Measurements from ENCODE around the gene NHSL1.
A peak's percentile ranks its signal among the peaks of the same experiment; 100 is the strongest.

NHSL1 gene

DNA sequence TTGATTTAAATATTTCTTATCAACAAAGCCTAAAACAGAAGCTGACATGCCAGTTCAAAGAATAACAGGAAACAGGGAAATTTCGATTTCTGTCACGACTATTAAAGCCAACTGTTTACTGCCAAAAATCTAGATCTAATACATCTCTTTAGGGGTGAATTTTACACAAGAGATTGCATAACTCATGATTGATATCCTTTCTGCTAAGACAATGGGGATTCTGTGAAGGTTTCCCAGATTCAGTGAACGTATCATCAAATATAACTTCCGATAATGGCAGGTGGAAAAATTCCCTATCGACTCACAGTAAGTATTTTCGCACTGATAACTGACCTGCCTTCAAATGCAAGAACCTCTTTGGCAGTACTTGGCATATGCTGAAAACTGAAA lies 42.9 kb downstream of the NHSL1 start:
- no peak for DNase-seq (ENCODE audit: low read depth)

DNA sequence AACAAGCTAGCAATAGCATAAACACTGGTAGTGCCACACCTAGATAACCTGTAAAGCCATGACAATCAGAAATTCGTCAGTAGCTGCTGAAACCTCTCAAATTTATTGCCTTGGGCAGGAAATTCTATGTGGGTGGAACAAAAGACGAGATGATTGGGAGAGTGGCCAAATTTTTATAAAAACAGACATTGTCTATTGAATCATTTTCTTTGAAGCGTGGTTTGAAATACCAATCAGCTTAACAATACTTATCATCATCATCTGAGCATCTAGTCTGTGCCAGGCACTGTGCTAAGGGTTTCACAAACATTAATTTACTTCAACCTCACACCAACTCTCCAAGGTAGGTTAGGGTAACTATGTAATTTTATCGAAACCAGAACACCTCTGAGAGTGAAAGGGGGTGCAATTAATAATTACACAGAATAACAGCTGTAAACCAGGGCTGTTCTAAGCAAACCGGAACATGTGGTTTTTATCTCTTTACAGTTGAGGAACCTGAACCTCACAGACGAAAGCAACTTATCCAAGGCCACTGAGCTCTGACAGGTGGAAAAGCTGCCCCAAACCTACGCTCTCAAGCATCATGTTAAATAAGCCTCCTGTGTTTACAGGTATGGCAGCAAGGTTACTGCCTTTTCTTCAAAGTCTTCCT lies 43.4 kb downstream of the NHSL1 start:
- DNase-seq (ENCODE audit: low read depth), result no peak

DNA sequence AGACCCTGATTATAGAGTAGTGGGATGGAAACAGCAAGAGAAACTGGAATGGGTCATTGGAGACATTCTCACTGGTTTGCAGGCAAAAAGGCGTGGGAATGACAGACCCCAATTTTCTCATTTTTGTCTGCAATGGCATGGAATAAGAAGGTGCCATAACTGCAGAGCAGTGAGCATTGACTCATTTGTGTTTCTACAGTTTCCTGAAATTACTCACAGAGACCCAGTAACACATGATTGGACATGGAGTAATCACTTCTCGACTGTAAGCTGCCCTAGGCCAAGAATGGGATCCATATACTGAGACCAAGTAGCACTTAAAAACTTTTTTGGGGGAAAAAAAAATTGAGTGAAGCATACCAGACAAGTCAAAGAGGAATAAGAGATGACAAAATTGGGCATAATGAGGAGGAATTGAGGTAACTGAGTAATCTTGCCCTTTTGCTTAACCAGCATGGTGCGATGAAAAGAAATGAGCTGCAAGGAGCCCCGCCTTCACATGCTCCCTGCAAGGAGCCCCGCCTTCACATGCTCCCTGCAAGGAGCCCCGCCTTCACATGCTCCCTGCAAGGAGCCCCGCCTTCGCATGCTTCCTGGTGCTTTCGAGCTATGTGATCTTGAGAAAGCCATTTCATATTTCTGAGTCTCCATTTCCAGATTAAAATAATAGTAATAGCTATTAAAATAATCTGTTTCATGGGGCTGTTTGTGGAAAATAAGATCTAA lies 44.1 kb downstream of the NHSL1 start:
- DNase-seq (ENCODE audit: low read depth), result peak; percentile 13

DNA sequence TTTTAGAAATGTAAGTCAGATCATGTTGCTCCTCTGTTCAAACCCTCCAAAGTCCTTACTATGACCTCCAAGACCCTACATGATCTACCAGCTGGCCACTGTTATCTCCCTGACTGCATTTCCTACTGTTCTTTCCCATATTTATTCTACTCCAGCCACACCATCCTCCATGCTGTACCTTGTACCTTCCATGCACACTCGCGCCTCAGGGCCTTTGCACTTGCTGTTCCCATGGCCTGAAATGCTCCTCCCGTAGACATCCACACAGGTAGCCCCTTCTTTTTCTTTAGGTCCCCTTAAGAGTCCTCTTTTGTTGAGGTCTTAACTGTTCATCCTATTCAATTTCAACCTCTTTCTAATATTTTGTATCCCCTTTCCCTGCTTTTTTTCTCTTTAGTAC lies 48.3 kb downstream of the NHSL1 start:
- DNase-seq (ENCODE audit: low read depth), result no peak

DNA sequence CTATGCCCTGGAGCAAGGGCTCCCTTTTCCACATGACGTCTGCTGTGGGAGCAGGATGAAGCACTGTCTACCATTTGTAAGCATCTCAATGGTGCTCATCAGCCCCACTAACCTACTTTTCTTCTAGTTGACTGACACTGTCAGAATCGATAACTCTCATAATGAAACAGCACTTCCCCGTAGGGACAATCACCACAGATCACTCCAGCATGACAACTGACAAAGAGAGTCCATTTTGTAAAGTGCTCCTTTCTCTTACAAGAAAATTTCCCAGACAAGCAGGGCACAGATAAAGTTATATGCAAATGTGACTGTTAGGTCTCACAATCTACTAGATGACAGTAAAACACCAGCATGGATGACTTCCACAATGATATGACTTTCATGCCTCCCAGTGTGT lies 48.8 kb downstream of the NHSL1 start:
- DNase-seq (ENCODE audit: low read depth), result no peak

DNA sequence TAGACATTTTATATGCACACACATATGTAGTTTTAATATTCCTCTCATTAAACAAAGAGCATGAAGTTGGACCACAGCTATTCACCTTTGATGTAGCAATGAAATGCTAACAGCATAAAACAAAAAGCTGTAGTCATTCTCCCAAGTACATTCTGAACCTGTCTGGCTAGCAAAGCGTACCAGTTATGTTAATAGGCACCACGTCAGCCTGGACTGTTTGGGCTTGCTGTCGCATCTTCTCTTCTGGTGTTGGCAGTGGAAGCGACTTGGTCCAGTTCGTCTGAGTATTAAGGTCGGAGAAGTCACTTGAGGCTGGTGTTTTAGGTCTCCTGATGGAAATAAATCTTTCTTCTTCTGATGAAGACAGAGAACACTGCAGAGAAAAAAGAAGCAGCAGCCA lies 52.5 kb downstream of the NHSL1 start:
- DNase-seq (ENCODE audit: low read depth), result no peak

DNA sequence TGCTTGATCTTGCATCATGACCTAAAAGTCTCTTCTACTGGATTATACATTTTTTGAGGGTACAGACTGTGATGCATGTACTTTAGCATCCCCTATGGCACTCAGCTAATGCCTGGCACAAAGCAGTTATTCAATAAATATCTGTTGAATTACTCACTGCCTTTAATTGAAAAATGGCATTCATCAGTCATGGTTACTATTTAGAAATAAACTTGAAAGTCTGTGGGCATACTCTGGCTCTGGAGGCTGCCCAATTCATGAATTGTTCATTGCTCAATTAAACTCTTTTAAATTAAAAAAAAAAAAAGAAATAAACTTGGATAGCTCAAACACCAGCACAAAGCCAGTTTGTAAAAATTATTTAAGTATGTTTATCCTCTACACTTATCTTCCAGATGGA lies 55.3 kb downstream of the NHSL1 start:
- no peak for DNase-seq (ENCODE audit: low read depth)

DNA sequence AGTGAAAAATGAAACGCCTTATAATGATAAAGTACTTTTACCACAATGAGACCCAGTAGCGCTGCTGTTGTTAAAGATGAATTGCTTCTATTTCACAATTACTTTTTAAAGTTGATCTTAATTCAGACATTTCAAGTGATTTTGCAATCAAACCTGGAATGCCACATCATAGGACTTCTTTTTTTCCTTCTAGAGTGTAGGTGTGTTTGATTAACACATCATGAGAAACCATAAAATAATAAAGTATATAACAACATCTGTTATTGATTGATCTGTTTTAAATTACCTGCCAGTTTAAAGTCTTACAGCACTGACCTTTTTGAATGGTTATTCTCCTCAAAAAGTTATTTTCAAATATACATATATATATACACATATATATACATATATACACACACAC lies 56.6 kb downstream of the NHSL1 start:
- no peak for DNase-seq (ENCODE audit: low read depth)

DNA sequence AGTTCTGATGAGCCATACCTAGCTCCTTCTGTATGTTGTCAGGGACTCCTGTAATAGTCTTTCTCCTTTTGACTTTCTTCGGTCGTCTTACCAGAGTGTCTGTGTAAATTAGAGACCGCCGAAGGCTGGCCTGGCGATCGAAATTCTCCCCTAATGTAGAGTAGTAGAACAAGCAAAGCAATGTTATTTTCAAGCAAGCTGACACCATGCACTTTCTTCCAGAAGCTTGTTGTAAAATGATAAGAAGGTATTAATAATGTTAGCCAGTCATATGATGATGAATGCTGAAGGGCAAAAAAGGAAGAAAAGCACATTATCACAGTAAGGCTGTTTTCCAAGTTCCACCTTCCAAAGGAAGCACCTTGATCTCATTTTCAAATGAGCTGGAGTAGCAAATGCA lies 57.3 kb downstream of the NHSL1 start:
- no peak for DNase-seq (ENCODE audit: low read depth)

DNA sequence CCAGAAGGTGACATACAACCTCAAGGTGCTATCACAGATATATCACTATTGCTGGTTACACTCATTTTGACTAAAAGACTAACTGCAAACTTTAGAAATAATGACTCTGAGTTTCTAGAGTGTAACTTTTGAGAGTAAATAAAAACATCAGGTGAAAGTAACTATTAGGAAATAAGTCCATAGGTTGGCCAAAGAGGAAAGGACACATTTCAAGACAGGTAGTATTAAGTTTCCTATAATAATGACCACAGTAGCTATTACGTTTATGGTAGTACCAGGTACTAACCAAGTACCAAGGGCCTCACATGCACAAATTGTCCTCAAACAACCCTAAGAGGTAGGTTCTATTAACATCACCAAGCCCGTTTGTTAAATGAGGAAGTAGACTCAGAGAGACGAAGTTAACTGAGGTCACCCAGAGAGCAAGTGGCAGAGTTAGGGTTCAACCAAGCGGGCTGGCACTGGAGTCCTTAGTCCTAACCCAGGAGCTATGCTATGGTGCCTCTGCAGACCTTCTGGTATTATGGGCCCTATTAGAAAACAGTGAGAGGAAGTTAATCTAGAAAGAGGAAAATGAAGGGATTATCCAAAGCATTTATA lies 58.4 kb downstream of the NHSL1 start:
- DNase-seq (ENCODE audit: low read depth), result no peak

DNA sequence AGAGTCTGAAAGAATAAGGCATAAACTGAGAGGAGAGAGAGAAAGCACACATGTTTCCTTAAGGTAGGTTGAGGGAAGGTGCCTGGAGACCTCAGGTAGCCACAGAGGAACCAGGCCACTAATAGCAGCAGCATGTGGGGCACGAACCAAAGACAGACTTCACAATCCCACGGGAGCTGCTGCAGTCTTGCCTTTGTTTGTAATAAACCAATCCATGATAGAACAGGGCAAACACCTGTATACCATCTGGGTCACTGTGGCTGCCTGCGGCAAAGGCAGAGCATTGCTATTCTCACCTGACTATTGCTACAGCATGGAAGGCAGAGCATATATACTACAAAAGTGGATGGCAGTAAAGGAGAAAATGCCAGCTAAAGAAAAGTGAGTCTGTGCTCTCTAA lies 59.0 kb downstream of the NHSL1 start:
- DNase-seq (ENCODE audit: low read depth), result no peak

DNA sequence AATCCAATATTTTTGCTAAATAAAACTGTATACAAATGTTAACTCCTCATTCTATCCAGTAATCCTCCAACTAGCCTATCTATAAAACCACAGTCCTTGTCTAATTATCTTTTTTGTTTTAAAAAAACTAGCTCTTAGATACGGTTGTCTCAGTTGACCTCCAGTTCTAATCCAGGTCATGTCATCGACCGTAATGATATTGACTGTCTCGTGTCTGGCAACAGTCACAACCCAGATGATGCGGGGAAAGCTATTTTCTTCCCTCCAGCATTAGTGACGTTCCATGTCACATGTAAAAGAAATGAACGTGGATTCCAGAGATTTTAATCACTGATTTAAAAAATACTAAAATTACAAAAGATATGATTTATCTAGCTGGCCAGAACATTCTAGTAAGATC lies 59.7 kb downstream of the NHSL1 start:
- DNase-seq (ENCODE audit: low read depth), result no peak

DNA sequence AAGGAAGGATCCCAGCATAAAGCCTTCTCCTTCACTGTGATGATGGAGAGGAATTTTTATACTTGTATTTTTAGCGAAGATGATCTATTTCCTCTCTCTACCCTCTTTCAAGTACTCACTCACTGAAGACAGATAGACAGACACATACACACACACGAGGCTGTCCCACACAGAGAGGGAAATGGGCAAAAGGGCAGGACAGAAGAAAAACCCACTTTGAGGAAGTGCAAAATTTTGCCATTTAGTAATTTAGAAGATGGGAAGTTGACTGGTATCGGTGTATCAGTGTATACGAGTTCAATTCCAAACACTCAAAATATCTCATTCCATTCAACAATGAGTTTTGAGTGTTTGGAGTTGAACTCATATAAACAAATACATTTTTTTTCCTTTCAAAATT lies 64.4 kb downstream of the NHSL1 start:
- no peak for DNase-seq (ENCODE audit: low read depth)

DNA sequence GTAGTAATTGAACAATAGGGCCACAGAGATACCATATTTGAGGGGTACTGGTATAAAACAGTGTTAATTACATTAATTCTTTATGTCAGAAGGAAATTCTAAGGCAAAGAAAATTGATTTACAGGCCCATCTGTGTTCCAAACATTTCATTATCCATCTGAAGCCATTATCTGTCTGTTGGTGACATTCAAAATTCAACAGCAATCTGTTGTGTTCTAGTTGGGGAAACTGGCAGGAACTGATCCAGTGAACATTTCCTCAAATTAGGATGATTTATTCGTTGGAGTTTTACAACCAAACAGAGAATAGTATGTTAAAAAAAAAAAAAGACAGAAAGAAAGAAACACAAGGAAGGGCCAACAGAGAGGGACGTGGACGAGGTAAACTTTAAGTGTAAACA lies 65.2 kb downstream of the NHSL1 start:
- DNase-seq (ENCODE audit: low read depth), result no peak

DNA sequence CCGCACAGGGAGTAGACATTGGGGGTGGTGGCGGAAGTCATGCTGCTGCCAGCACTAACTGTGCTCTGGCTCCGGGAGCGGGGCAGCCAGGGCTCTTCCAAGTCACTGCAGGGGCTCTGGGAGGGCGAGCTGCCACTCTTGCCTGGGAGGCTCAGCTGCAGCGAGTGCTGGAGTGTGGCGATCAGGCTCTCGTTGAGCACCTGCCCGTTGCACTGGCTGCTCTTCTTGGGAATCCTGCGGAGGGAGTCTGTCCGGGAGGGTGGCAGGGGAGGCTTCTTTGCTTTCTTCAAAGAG lies 67.3 kb downstream of the NHSL1 start:
- no peak for DNase-seq (ENCODE audit: low read depth)

DNA sequence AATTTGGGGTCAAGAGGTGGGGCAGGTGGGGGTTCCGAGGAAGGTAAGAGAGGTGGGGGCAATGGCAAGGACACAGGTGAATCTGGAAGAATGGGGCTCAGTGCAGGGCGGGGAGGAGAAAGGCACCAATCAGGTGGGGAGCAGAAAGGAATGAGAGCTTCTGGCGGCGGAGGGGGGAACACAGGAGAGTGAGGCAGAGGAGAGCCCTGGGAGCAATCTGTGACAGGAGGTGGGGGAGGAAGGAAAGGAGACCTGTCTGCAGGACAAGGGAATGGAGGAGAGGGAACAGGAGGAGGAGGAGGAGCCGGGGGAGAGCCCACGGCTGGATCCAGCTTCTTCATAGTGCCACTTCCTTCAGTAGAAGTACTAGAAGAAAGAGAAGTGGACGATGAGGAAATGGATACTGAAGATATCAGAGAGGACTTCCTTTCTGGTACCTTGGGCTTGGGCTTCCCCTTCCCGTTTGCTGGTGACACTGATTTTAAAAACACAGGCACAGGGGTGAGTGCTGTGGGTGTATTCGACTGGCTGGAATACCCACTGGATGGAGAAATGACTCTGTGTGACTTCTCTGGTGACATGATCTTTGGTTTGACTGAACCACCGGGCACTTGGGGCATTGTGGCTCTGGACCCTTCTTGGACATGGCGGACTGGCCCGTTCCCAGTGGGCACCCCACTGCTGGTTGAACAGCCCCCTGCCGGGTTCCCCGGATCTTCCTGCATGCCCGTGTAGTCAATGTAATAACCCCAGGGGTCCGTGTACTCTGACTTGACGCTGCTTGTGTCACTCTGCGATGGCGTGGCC lies 67.8 kb downstream of the NHSL1 start:
- DNase-seq (ENCODE audit: low read depth), result no peak

DNA sequence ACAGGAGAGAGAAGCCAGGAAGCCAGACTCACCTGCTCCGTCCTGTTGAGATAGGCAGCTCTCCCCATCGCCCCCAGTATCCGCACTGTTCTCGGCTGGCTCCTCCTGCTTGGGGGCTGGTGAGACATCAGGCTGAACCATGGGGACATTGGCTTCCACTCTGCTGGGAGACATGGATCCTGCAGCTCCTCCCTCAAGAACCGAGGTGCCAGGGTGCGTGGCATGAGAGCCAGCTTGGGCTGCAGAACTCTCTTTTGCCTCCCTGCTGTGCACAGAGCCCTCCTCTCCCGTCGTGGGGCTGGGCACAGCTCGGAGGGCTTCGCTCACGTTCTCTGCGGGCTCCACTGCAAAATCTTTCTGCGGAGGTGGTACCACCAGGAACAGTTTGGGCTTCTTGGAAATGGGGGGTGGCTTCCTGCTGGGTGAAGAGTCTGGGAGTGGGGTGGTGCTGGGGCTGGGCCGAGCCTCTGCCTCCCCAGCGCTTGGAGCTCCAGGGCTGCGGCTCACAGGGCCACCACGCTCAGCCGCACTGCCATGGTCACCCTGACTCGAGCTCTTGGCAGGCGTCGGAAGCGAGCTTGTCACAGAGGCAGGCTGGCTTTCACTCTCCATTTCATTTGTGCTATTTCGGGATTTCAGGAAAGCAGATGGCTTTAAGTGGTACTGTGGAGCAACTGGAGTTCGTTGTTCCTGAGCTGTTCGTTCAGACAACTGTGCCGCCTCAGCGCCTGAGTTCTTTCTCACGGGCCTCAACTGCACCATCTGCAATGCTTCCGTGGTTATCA lies 68.7 kb downstream of the NHSL1 start:
- DNase-seq (ENCODE audit: low read depth), result no peak

DNA sequence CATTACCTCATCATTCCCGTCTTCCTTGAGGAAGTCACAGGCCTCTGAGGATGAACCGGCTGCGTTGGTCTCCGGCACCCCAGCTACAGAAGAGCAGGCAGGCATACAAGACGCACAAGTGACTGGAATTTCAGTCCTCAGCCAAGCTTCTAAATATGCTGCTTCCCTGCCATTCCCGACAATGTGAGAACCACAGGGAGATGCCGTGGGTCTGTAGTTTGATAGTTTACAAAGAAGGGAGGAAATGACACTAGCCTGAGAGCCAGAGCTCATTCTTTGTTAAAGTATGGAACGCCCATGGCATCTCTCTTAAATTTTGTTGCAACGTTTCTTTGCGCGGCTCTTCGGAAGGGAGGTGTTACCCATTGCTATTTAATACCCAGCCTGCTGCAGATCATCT lies 69.5 kb downstream of the NHSL1 start:
- no peak for DNase-seq (ENCODE audit: low read depth)

DNA sequence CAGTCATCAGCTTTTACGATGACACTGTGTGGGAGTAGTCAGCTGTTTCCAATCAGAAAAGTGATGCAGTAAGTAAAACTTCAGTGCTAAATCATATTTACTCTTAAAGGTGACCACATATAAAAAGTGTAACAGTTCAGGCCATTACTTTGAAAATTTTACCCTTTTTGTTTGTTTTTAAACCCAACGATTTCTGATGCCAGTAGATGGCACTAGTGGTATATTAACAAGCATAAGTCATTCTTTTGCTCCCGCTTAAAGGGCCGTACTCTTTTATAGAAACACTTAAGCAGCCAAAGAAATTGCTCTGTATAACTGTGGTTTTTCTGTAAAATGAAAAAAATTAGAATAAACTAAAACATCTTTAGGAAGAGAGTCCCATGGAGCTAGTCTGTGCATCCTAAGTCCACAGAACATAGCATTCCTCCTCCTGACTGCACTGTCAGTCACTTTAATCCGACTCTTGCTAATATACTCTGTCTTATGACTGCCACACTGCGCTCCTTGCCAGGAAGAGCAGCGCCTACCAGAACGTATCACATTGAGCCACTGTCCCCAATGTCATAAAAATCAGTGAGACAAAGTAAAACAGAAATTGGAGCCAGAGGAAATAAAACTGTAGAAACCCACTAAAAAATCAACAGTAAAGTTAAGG lies 70.2 kb downstream of the NHSL1 start:
- no peak for DNase-seq (ENCODE audit: low read depth)

DNA sequence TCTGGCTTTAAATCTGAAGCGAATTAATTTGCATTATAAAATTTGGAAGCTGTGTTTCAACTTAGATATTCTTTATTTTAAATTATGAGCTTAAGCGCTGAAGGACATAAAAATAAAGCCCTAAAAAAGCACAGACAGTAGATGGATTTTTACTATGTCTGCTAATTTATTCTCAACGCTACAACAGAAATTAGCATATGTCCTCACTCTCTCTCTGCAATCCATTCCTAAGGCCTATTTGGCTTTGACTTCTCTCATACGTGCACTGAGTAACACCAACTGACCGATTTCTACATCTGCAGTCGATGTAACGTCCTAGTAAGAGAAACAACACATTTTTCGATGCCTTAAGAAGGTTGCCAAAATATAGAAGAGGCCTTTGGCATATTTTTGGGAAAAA lies 71.6 kb downstream of the NHSL1 start:
- no peak for DNase-seq (ENCODE audit: low read depth)

DNA sequence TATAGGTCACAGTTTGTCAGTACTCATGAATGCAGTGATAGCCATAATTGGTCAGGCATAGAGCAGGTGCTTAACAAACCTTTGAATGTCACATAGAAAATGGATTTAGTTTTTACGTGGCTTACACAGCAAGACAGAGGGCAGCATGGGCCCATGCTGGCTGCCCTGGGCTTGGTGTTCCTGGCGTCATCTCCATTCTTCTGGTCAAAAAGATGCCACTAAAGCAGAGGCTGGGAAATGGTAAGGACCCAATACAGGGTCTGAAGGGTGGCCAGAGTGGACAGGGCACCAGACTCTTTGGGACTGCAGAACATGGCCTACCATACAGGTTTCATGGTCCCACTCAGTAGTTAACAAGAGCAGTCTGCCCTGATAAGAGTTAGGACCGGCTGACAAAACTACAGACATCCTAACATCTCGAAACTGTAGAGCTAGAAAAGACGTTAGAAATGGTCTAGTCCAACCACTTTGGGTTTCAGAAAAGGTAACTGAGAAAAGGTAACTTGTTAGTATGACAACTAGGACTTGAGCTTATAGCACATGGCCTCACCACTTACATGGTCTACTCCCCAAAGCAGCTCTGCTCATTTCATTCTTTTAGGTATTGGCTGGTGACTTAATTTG lies 72.7 kb downstream of the NHSL1 start:
- no peak for DNase-seq (ENCODE audit: low read depth)

Data from stimulated activated CD8-positive, alpha-beta memory T cell treated with anti-CD3 and anti-CD28 coated beads, Interleukin-4, amount 100 ng/mL, for 24 hours (primary cell).